Keratinocyte (primary cell): Measurements from ENCODE around the gene CDKL5. TPM values are rescaled to one million over a fixed set of nuclear protein-coding genes. Genes with fewer than 3 reads are reported as not detected.

Source experiments
- DNase-seq: peaks from one replicate; pipeline ENCODE4 v3.0.0-alpha.2; 2011; ENCODE audit warnings: low read depth, missing footprints, low spot score
- FAIRE-seq: peaks from 2 replicates; lab custom pipeline; 2011; peaks lifted over from hg19 to GRCh38; lab: Jason Lieb, UNC
- H2AFZ ChIP-seq: 2 replicates; pipeline ENCODE4 v1.6.0; 2012; ENCODE audit warnings: low read length, control low read depth, inconsistent platforms; ENCODE audit not compliant: control insufficient read depth
- H3K27ac ChIP-seq: 2 replicates; pipeline ENCODE4 v1.5.1; 2011; ENCODE audit warnings: low read length; ENCODE audit not compliant: control insufficient read depth, insufficient read depth
- H3K27me3 ChIP-seq: 3 replicates; pipeline ENCODE4 v1.6.0; 2011; ENCODE audit warnings: low read length; ENCODE audit not compliant: control insufficient read depth, insufficient read depth; ENCODE audit errors: extremely low read depth
- H3K36me3 ChIP-seq, 2 experiments: 2 replicates in 1 of 2; 3 replicates in 1 of 2; pipeline ENCODE4 v1.5.1; 2011; ENCODE audit warnings: low read length in 2 of 2, mild to moderate bottlenecking in 1 of 2; ENCODE audit not compliant: control insufficient read depth in 2 of 2, insufficient read depth in 2 of 2; ENCODE audit errors: extremely low read depth in 1 of 2
- H3K4me1 ChIP-seq: 3 replicates; pipeline ENCODE4 v1.5.1; 2011; ENCODE audit warnings: low read length; ENCODE audit not compliant: control insufficient read depth, insufficient read depth; ENCODE audit errors: extremely low read depth
- H3K4me2 ChIP-seq: 3 replicates; pipeline ENCODE4 v1.6.0; 2011; ENCODE audit warnings: low read depth, low read length; ENCODE audit not compliant: control insufficient read depth, insufficient read depth; ENCODE audit errors: extremely low read depth
- H3K4me3 ChIP-seq, 3 experiments: fragments of 200-600 bp in 1 of 3; sonication (generic) in 1 of 3; 2 replicates in 2 of 3; 3 replicates in 1 of 3; pipeline ENCODE4 v1.5.1; 2011 to 2016; ENCODE audit warnings: low read length in 3 of 3, mild to moderate bottlenecking in 3 of 3, control low read depth in 2 of 3, inconsistent platforms in 1 of 3, low read depth in 1 of 3, mixed read lengths in 1 of 3, mixed run types in 1 of 3, moderate library complexity in 1 of 3; ENCODE audit not compliant: control insufficient read depth in 2 of 3, insufficient read depth in 2 of 3; ENCODE audit errors: extremely low read depth in 1 of 3
- H3K79me2 ChIP-seq: 2 replicates; pipeline ENCODE4 v1.6.0; 2012; ENCODE audit warnings: low read length; ENCODE audit not compliant: control insufficient read depth, insufficient read depth
- H3K9ac ChIP-seq: 3 replicates; pipeline ENCODE4 v1.6.0; 2011; ENCODE audit warnings: low read length; ENCODE audit not compliant: control insufficient read depth, insufficient read depth; ENCODE audit errors: extremely low read depth
- H3K9me1 ChIP-seq: 3 replicates; pipeline ENCODE4 v1.6.0; 2011; ENCODE audit warnings: low read length; ENCODE audit not compliant: control insufficient read depth, insufficient read depth; ENCODE audit errors: extremely low read depth
- H3K9me3 ChIP-seq: 2 replicates; pipeline ENCODE4 v1.5.1; 2012; ENCODE audit warnings: low read depth, low read length; ENCODE audit not compliant: control insufficient read depth
- H4K20me1 ChIP-seq: 3 replicates; pipeline ENCODE4 v1.6.0; 2011; ENCODE audit warnings: low read length; ENCODE audit not compliant: control insufficient read depth, insufficient read depth; ENCODE audit errors: extremely low read depth
- EZH2 ChIP-seq: IDR thresholded peaks from one replicate; pipeline ENCODE4 v1.6.1; 2012; ENCODE audit warnings: inconsistent platforms, mild to moderate bottlenecking, low read length, moderate library complexity
- dilution Hi-C: fragments of 300-500 bp; cut with MboI; formaldehyde crosslinking; loops from one replicate; pipeline ENCODE4 v1.7.0; 2020; ENCODE audit warnings: low sequenced_read_pairs; ENCODE audit not compliant: extremely low pct_ligation_motif_present
- polyA plus RNA-seq, 5 experiments: library from polyadenylated mRNA; depleted of rRNA in 3 of 5; stranded (reverse) in 3 of 5; stranded (forward) in 1 of 5; unstranded in 1 of 5; fragments of >200 nt; gene quantifications; 1 replicate in 1 of 5; 2 replicates in 3 of 5; 3 replicates in 1 of 5; pipeline versions ENCODE4 v1.2.1 to v1.2.3, GENCODE V29; 2011 to 2012; ENCODE audit warnings: missing spikeins in 2 of 5, low read depth in 1 of 5, low replicate concordance in 1 of 5
- TF ChIP-seq, protein P1 (sequence below), 3 experiments: IDR thresholded peaks in 1 of 3; conservative IDR thresholded peaks in 1 of 3; optimal IDR thresholded peaks in 1 of 3; 2 replicates in 2 of 3; 3 replicates in 1 of 3; pipeline versions ENCODE3 to v1.5.1; 2011; ENCODE audit warnings: low read length in 3 of 3, mild to moderate bottlenecking in 3 of 3, moderate library complexity in 2 of 3, control low read depth in 1 of 3, inconsistent platforms in 1 of 3; ENCODE audit not compliant: insufficient read depth in 2 of 3; ENCODE audit errors: extremely low read depth in 1 of 3

Gene CDKL5
- polyA plus RNA-seq, 1 donor (not counting 4 experiments of a cell fraction or from before 2014, with no cell fraction given) = 3.4 TPM

GRCh38 chrX:18468599-18468998 is 43.2 kb downstream of the CDKL5 start:
- Histone ChIP-seq H2AFZ (no peak overlapping the region), H3K4me3 (no peak overlapping the region), H3K9ac (no peak overlapping the region), H4K20me1 (no peaks in the 10 kb centered on the region), H3K79me2 (no peaks in the 10 kb centered on the region), H3K9me1 (no peaks in the 10 kb centered on the region), H3K36me3 (no peaks in the 10 kb centered on the region), H3K4me2 (no peak overlapping the region), H3K4me1 (no peaks in the 10 kb centered on the region), H3K27me3 (no peaks in the 10 kb centered on the region), H3K27ac (no peak overlapping the region), H3K9me3 (no peaks in the 10 kb centered on the region)
- TF ChIP-seq, protein P1, sequence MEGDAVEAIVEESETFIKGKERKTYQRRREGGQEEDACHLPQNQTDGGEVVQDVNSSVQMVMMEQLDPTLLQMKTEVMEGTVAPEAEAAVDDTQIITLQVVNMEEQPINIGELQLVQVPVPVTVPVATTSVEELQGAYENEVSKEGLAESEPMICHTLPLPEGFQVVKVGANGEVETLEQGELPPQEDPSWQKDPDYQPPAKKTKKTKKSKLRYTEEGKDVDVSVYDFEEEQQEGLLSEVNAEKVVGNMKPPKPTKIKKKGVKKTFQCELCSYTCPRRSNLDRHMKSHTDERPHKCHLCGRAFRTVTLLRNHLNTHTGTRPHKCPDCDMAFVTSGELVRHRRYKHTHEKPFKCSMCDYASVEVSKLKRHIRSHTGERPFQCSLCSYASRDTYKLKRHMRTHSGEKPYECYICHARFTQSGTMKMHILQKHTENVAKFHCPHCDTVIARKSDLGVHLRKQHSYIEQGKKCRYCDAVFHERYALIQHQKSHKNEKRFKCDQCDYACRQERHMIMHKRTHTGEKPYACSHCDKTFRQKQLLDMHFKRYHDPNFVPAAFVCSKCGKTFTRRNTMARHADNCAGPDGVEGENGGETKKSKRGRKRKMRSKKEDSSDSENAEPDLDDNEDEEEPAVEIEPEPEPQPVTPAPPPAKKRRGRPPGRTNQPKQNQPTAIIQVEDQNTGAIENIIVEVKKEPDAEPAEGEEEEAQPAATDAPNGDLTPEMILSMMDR (optimal IDR thresholded peaks at IDR 0.05 in 1 of 3, IDR thresholded peaks at IDR 0.05 in 1 of 3, conservative IDR thresholded peaks at IDR 0.05 in 1 of 3; ENCODE audit: extremely low read depth in 1 of 3, insufficient read depth in 2 of 3, low read length in 3 of 3) = no peak
- no peak for TF ChIP-seq EZH2
- DNase-seq (no peak), FAIRE-seq (no peak)
- dilution Hi-C loops = no loop called here

- Histone ChIP-seq H3K9me1 (no peaks in the 10 kb centered on the region), H3K27ac (no peak overlapping the region), H3K27me3 (no peaks in the 10 kb centered on the region), H3K4me1 (no peaks in the 10 kb centered on the region), H2AFZ (no peak overlapping the region), H3K36me3 (no peaks in the 10 kb centered on the region), H3K4me3 (no peak overlapping the region), H4K20me1 (no peaks in the 10 kb centered on the region), H3K79me2 (no peaks in the 10 kb centered on the region), H3K9ac (no peak overlapping the region), H3K4me2 (no peak overlapping the region), H3K9me3 (no peaks in the 10 kb centered on the region)
- TF ChIP-seq, protein P1 (optimal IDR thresholded peaks at IDR 0.05 in 1 of 3, IDR thresholded peaks at IDR 0.05 in 1 of 3, conservative IDR thresholded peaks at IDR 0.05 in 1 of 3; ENCODE audit: extremely low read depth in 1 of 3, insufficient read depth in 2 of 3, low read length in 3 of 3) = no peak
- no peak for TF ChIP-seq EZH2
- dilution Hi-C loops = no loop called here
- FAIRE-seq = no peak
- DNase-seq = no peak
Observed at GRCh38 chrX:18471296-18471695, 45.9 kb downstream of the CDKL5 start.
